Adrenal gland (tissue), 5 donors: ENCODE results near the gene BTBD9.

Experiments
- CTCF ChIP-seq, 6 experiments: fragments of 450-650 bp in 4 of 6; fragments of 200-600 bp in 2 of 6; sonication (generic) in 1 of 6; IDR thresholded peaks; 1 replicate in 5 of 6; 2 replicates in 1 of 6; pipeline versions ENCODE4 v1.5.1 to v1.8.0; 2016 to 2021; ENCODE audit warnings: antibody characterized with exemption in 6 of 6, mild to moderate bottlenecking in 2 of 6, moderate library complexity in 1 of 6
- POLR2A ChIP-seq, 2 donors: fragments of 450-650 bp; IDR thresholded peaks; one replicate each; pipeline ENCODE4 v1.6.1; 2017; ENCODE audit warnings: antibody characterized with exemption in 2 of 2, mild to moderate bottlenecking in 2 of 2, moderate library complexity in 1 of 2
- donor health status: DM: no; HTN: no; CAD: no.

- TF ChIP-seq CTCF (IDR thresholded peaks at IDR 0.05) = no peak
- TF ChIP-seq POLR2A (IDR thresholded peaks at IDR 0.05) = no peak
Measured at GRCh38 chr6:38467566-38467965, 172.2 kb downstream of the BTBD9 start.
